ENCODE data around the gene ALG12. TPM values are rescaled to one million over a fixed set of nuclear protein-coding genes. Genes with fewer than 3 reads are reported as not detected.
A peak's percentile ranks its signal among the peaks of the same experiment; 100 is the strongest.

ALG12 gene
- total and polyA plus RNA-seq, 8 donors = 2.3 to 30.7 (median 9.0) TPM

DNA sequence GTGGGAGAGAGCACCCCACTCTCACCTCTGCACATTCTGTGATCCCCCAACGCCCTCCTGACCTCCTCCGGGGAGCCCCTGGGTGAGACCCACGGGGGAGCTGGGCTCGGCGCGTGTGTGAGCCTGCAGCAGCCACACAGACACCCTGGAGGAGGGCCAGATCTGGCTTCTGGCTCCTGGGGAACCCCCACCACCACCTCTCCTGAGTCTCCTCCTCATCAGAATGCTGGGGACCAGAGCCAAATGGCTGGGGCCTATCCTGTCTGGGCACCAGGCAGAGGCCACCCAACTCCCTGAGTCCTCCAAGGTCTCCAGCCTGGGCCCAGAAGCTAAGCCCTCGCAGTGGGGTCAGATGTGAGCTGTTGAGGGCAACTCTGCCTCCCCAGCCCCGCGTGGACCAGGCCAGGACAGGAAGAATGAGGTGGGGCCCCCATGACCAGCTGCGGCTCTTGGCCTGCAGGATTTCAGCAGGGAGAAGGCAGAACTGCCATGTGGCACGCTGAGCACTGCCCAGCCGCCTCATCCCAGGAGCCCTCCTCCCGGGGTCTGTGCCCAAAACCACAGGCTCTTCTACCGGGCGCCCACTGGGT lies 36.8 kb upstream of the ALG12 start:
- intact Hi-C loops (cut with DNase I; ENCODE audit: low total_unique reads) = no loop called here
- H3K27ac ChIP-seq = peak overlapping the region; percentile 94 to 98 (median 98)
- H3K27me3 ChIP-seq = no peaks in the 10 kb centered on the region
- DNase-seq = no peak
- no peak overlapping the region for H3K4me3 ChIP-seq
- TF ChIP-seq, protein P1, sequence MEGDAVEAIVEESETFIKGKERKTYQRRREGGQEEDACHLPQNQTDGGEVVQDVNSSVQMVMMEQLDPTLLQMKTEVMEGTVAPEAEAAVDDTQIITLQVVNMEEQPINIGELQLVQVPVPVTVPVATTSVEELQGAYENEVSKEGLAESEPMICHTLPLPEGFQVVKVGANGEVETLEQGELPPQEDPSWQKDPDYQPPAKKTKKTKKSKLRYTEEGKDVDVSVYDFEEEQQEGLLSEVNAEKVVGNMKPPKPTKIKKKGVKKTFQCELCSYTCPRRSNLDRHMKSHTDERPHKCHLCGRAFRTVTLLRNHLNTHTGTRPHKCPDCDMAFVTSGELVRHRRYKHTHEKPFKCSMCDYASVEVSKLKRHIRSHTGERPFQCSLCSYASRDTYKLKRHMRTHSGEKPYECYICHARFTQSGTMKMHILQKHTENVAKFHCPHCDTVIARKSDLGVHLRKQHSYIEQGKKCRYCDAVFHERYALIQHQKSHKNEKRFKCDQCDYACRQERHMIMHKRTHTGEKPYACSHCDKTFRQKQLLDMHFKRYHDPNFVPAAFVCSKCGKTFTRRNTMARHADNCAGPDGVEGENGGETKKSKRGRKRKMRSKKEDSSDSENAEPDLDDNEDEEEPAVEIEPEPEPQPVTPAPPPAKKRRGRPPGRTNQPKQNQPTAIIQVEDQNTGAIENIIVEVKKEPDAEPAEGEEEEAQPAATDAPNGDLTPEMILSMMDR (IDR thresholded peaks at IDR 0.05) = no peak
- TF ChIP-seq POLR2AphosphoS5 (IDR thresholded peaks at IDR 0.05) (no peak), POLR2A (IDR thresholded peaks at IDR 0.05) (no peak), EP300 (IDR thresholded peaks at IDR 0.05) (no peak)
- 53 to 71% (median 62%) methylated on average over 12 to 15 of the region's 15 CpGs for WGBS, 5 donors
- H3K4me1 ChIP-seq = peaks cover 50 to 92% (median 81%) of the 10 kb centered on the region in 4 donors
- H3K36me3 ChIP-seq = no peaks in the 10 kb centered on the region
- H3K9me3 ChIP-seq = no peaks in the 10 kb centered on the region

DNA sequence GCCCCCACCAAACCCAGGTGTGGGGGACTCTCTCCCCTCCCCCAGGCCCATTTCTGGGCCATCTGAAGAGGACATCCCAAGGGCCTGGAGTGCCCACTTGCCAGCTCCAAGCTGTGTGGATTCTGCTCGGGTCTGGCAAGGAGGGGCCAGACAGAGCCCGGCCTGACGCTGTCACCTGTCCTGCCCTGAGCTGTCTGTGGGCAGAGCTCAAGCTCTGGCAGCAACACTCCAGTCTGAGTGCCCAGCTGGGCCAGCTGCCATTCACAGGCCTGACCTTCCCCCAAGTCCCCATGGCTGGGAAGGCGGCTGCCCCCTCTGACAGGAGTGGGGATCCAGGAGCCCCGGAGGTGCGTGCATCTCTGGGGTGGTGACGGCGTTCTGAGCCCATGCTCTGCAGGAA lies 36.1 kb upstream of the ALG12 start:
- intact Hi-C loops (cut with DNase I; ENCODE audit: low total_unique reads) = no loop called here
- DNase-seq = peak in 1 of 2 donors; percentile 68
- peak overlapping the region; percentile 94 to 98 (median 98) for H3K27ac ChIP-seq

DNA sequence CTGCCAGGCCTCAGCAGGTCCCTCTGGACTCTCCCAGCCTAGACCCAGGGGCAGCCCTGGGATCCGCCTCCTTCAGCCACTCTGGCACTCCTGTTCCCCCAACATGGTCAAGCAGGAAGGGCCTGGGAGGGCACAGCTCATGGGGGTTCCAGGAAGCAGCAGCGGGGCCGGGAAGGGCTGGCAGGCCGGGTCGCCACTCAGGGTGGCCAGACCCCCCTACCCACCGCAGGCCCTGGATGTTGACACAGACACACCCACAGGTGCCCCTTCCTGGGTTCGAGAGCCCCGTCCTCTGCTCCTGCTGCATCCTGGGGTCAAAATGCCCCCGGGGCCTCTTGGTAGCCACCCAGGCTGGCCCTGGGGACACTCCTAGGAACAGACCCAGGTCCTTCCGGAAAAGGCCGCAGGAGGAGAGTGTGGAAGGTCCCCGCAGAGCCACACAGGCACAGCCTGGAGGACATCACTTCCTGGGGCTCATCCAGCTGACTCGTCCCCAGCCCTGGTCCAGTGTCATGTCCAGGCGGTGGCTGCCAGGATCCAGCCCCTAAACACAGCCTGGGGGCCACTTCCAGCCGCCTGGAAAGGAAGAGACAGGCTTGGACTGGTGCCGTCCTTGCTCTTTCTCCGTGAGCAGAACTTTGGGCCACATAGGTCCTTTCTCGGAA lies 35.6 kb upstream of the ALG12 start:
- Histone ChIP-seq H3K4me3 (no peak overlapping the region), H3K36me3 (no peaks in the 10 kb centered on the region), H3K27ac (peak overlapping the region; percentile 94 to 98 (median 98)), H3K27me3 (no peaks in the 10 kb centered on the region), H3K9me3 (no peaks in the 10 kb centered on the region), H3K4me1 (peaks cover 49 to 85% (median 76%) of the 10 kb centered on the region in 4 donors)
- 62 to 82% (median 69%) methylated on average over 9 to 18 of the region's 18 CpGs for WGBS, 5 donors
- TF ChIP-seq POLR2AphosphoS5 (IDR thresholded peaks at IDR 0.05) = no peak
- TF ChIP-seq EP300 (IDR thresholded peaks at IDR 0.05) = no peak
- TF ChIP-seq POLR2A (IDR thresholded peaks at IDR 0.05) = no peak
- TF ChIP-seq, protein P1 (IDR thresholded peaks at IDR 0.05) = no peak
- intact Hi-C loops (cut with DNase I; ENCODE audit: low total_unique reads) = no loop called here
- no peak for DNase-seq

More for the DNA sequence above, 36.1 kb upstream of the ALG12 start:
- TF ChIP-seq, protein P1 (IDR thresholded peaks at IDR 0.05) = no peak
- TF ChIP-seq POLR2AphosphoS5 (IDR thresholded peaks at IDR 0.05) = peak in 1 of 3 donors; percentile 24
- Histone ChIP-seq H3K9me3 (no peaks in the 10 kb centered on the region), H3K4me1 (peaks cover 54 to 91% (median 81%) of the 10 kb centered on the region in 4 donors), H3K36me3 (no peaks in the 10 kb centered on the region), H3K27me3 (no peaks in the 10 kb centered on the region), H3K4me3 (no peak overlapping the region)
- WGBS, 5 donors = 51 to 83% (median 62%) methylated on average over 6 to 8 of the region's 8 CpGs; no CpG with 5 or more reads in 1 of the 5 donors

DNA sequence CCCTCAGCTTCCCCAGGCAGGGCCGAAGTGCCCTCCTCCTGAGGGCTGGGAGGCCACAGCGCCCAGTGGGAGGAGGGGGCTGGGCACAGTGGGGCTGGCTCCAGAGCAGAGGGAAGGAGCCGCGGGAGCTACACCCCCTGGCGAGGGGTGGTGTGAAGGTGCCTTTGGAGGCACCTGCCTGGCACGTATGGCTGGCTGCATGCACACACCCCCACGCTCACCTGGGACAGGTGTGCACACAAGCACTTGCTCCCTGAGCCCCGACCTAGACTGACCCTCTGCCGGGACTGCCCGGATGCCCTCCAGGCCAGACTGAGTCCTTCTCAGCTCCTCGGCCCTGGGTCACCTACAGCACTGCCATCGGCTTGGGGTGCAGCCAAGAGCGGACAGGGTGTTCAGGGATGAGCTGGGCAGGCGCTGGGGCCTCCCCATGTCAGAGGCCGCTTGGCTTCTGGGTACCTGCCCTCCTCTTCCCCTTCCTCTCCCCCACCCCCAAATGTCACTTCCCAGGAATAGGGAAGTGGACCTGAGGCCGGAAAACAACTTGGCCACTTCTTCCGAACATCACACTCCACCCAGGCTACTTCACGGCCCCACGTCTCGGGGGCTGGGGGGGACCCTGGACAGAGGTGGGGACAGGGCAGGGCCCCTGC lies 34.9 kb upstream of the ALG12 start:
- Histone ChIP-seq H3K27me3 (no peaks in the 10 kb centered on the region), H3K4me3 (no peak overlapping the region), H3K9me3 (no peaks in the 10 kb centered on the region), H3K27ac (peak overlapping the region; percentile 94 to 98 (median 98)), H3K4me1 (peaks cover 48 to 79% (median 69%) of the 10 kb centered on the region in 4 donors), H3K36me3 (no peaks in the 10 kb centered on the region)
- TF ChIP-seq POLR2A (IDR thresholded peaks at IDR 0.05) (no peak), EP300 (IDR thresholded peaks at IDR 0.05) (no peak), POLR2AphosphoS5 (IDR thresholded peaks at IDR 0.05) (peak in 2 of 3 donors; percentile 87 to 90)
- TF ChIP-seq, protein P1 (IDR thresholded peaks at IDR 0.05) = peak in 2 of 7 experiments; percentile 13 to 38
- WGBS, 5 donors = 31 to 59% (median 42%) methylated on average over 13 to 20 of the region's 20 CpGs
- DNase-seq = peak; percentile 82 to 92
- intact Hi-C loops (cut with DNase I; ENCODE audit: low total_unique reads) = no loop called here

Measured in stomach (tissue), 9 donors.